ENCODE measurements around the gene RHOF.
A peak's percentile ranks its signal among the peaks of the same experiment; 100 is the strongest.
"Not testable (repeated sequence)": the region's sequence is repeated elsewhere in the genome, so short reads cannot be mapped to it uniquely, and the experiment has no call there.

The RHOF gene

DNA sequence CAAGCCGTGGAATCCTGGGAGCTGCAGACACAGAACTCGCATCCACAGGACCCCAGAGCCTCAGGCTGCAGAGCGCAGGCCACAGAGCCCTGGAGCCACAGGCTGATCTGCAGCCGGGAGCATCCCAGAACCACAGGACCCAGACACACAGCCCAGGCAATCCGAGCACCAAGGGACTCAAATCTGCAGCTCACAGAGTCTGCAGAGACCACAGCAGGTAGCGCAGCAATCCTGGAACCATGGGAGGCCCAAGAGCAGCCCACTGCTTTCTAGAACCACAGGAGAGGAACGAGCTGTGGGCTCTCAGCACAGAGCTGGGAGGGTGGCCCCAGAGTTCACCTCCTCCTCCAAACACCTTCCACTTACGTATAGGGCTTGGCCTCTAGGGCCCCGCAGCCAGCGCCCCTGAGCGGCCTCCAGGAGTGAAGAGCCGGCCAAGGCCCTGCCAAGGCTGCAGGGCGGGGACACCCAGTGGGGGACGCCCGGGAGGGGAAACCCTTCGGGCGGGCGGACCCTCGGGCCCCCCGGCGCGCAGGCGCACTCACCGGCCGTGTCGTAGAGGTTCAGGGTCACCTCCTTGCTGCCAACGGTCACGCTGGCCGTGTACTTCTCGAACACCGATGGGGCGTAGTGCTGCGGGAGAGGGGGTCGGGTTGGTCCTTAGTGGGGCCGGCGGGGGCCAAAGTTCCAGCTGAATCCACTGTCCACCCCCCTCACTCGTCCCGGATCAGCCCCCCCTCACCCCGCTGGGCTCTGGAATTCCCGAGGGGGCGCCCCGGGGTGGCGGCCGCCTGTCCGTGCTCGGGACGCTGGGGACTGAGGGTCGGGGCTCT, 665 bp downstream of the RHOF start:
- DNase-seq (ENCODE audit: low read depth in 2 of 2), result no peak

DNA sequence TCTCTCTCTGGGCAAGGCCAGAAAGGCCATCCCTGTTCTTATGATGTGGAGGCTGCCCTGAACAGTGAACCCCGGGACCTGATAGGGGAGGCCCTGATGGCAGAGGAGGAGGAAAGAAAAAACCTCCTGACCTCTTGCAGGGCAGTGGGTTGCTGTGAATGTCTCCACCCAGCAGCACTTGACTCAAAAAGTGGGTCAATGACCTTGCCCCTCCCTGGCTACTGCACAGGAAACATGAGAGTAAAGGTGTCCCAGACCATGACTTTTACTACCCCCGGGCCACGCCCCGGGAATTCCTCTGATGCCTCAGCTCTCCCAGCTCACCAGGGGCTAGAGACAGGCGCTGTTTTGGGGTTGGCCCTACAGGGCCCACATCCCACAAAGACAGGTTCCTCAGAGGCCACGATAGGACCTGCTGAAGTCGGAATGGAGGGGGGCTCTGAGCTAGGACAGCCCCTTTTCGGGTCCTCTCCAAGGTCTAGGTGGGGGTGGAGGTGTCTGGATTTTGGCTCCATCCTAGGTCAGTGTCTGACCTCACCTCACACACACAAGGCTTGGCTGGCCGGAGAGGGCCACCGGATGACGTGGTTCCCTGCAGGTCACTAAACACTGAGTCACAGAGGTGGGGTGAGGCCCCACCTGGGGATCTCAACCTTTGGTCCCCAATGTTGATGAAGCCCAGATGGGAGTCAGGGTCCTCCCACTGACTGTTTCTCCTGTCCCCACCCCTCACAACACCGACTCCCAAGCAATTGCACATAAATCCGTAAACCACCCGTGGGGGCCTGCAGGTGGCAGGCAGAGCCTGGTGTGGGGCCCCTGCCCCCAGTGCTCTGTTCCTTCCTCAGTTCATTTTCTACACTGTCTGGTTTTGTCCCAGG, 1.6 kb downstream of the RHOF start:
- no peak for DNase-seq (ENCODE audit: low read depth in 2 of 2)

DNA sequence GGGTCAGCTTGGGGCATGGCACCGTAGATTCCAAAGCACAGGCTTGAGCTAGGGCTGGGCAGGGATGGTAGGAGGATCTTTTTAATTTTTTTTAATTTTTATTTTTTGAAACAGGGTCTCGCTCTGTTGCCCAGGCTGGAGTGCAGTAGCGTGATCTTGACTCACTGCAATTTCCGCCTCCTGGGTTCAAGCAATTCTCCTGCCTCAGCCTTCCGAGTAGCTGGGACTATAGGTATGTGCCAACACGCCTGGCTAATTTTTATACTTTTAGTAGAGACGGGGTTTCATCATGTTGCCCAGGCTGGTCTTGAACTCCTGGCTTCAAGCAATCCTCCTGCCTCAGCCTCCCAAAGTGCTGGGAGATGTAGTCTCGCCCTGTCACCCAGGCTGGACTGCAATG, 2.7 kb downstream of the RHOF start:
- DNase-seq (ENCODE audit: low read depth in 2 of 2), result not testable (repeated sequence)

DNA sequence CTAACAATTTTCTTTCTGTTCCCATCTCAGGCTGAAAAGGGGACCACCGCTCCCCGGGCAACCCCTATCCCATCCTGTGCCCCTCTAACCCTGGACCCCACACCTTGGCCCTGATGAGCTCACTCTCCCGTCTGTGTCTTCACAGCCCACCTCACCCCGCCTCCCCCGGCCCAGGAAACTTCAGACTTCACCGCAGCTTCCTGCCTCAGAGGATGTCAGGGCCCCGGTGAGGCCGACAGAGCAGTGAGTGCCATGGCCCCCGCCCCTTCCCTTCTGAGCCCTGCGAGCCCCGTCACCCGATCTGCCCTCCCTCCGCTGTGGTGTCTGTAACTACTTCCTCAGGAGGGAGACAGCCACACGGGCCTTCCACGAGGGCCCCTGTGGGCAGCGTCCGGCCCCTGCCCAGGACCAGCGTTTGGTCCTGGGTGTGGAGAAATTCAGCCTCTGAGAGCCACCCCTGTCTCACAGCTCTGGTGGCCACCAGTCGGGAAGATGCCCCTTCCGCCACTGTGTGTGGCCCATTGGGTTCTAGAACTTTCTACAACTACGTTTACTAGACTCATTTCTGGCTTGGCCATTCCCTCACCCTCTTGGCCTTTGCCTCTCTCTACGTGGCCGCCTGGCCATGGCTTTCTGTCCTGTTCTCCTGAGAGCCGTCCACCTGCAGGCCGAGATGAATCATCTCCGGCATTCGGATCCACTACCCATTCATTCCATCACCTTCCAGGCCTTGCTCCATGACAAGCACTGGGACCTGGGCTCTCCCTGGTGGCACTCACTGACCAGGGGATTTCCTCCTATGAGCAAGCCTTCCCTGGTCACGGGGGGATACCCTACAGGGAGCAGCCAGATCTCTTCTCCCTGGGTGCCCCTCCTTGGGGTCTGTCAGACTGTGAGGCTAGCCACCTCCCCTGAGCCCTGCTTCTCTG, 3.4 kb downstream of the RHOF start:
- peak; percentile 89 to 93 for DNase-seq (ENCODE audit: low read depth in 2 of 2)

DNA sequence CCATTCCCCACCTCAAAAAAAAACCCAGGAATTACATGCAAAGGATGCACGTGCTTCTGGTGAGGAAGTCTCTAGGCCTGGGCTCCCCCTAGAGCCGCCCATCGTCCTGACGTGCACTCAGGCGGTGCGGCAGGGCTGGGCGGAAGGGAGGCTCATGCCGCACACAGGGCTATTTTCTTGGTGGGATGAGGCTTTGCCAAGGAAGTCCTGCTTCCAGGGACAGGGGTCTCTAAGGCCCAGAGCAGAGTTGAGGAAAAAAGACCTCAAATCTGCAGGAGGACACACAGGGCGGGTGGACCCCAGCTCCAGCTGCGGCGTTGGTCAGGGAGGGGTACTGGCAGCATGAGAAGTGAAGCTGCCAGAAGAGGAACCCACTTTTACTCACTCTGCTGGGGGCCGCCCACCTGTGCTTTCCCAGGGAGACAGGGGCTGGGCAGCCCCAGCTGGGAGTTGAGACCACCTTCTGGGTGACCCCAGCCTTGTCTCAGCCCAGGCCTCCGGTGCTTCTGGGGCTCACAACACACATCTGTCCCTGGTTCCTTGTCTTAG, 4.2 kb downstream of the RHOF start:
- no peak for DNase-seq (ENCODE audit: low read depth in 2 of 2)

DNA sequence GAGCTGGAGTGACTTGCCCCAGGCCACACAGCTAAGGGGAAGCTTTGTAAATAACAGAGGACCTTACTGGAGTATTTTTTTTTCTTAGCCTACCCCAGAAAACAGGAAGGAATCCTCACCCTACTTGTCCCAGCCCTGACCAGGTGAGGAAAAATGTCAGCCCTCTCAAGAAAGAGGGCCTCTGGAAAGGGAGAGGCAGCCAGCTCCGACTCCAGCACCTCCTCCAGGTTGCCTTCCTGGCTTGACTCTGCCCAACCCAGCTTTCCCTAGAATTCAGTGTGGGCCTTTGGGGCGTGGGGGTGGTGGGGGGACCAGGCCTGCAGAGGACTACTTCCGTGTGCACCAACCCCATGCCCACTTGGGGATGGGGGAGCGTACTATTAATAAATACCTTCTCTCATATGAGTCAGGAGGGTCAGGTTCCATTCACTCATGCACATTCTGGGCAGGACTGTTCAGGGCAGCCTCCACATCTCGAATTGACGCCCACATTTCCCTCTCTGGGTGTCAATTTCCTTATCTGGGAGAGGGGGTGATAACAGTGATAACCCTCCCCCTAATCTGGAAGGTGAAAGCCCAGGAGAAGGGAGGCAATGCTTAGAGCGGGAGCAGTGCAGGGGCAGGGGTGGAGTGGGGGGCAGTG, 5.2 kb downstream of the RHOF start:
- DNase-seq (ENCODE audit: low read depth in 2 of 2), result no peak

DNA sequence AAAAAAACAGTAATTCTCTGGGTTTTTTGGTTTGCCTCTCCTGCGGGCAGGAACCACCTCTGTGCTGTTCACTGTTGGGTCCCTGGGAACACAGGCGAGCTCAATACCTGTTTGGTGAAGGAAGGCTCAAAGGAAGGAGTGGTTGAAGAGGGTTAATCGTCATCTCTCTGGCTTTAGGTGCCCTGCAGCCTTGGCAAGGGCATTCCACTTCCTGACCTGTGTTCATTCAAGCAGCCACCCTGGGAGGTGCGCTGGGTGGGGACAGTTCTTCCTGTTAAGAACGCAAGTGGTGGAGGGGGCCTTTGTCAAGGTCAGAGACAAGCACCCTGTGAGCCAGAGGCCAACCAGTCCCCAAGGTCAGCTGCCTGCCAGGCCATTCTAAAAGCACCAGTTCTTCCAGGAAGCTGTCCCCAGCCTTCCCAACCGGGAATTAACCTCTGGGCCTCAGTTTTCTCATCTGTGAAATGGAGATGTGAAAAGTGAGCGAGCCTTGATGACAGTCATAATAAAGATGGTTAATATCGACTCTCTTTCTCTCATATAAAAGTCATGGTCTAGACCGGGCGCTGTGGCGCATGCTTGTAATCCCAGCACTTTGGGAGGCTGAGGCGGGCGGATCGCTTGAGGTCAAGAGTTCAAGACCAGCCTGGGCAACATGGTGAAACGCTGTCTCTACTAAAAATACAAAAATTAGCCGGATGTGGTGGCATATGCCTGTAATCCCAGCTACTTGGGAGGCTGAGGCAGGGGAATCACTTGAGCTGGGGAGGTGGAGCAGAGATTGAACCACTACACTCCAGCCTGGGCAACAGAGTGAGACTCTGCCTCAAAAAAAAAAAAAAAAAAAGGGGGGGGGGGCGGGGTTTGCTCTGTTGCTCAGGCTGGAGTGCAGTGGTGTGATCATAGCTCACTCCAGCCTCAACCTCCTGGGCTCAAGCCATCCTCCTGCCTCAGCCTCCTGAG, 6.1 kb downstream of the RHOF start:
- no peak for DNase-seq (ENCODE audit: low read depth in 2 of 2)

DNA sequence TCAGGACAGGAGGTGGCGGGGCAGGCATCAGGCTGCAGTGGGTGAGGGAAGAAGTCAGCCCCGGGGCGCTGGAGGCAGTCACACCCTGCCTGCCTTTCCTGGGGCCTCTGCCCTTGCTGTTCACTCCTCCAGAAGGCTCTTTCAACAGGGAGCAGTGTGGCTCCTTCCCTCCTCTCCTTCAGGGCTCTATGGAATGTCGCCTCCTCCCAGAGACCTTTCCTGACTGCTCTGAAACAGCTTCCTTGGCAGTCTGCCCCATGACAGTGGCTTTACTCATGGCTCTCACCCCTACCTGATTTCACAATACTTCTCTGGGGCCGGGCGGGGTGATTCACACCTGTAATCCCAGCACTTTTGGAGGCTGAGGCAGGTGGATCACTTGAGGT, 7.1 kb downstream of the RHOF start:
- DNase-seq (ENCODE audit: low read depth in 2 of 2), result no peak

DNA sequence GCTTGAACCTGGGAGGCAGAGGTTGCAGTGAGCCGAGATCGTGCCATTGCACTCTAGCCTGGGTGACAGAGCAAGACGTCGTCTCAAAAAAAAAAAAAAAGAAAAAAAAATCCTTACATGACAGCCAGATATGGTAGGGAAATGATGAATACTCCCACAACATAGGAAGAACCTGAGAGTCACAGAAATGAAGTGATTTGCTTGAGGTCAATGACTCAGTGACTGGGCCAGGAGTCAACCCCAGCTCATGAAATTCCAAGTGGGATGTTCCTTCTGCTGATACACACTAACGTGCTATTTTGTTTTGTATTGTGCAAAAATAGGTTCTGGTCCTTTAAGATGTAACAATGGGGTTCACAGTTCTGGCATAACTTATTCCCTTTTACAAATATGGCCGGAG, 9.0 kb downstream of the RHOF start:
- no peak for DNase-seq (ENCODE audit: low read depth in 2 of 2)

DNA sequence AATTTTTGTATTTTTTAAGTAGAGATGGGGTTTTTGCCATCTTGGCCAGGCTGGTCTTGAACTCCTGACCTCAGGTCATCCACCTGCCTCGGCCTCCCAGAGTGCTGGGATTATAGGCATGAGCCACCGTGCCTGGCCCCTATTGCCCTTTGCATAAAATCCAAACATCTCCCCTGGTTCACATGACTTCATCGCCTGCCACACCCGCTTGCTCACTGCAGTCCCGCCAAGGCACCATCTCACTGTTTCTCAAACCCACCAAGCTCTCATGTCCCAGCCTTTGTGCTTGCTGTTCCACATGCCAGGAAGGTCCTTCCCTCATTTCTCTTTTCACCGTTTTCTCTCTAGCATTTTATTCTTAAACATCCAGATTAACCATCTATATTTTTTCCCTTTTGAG, 9.7 kb downstream of the RHOF start:
- DNase-seq (ENCODE audit: low read depth in 2 of 2), result no peak

DNA sequence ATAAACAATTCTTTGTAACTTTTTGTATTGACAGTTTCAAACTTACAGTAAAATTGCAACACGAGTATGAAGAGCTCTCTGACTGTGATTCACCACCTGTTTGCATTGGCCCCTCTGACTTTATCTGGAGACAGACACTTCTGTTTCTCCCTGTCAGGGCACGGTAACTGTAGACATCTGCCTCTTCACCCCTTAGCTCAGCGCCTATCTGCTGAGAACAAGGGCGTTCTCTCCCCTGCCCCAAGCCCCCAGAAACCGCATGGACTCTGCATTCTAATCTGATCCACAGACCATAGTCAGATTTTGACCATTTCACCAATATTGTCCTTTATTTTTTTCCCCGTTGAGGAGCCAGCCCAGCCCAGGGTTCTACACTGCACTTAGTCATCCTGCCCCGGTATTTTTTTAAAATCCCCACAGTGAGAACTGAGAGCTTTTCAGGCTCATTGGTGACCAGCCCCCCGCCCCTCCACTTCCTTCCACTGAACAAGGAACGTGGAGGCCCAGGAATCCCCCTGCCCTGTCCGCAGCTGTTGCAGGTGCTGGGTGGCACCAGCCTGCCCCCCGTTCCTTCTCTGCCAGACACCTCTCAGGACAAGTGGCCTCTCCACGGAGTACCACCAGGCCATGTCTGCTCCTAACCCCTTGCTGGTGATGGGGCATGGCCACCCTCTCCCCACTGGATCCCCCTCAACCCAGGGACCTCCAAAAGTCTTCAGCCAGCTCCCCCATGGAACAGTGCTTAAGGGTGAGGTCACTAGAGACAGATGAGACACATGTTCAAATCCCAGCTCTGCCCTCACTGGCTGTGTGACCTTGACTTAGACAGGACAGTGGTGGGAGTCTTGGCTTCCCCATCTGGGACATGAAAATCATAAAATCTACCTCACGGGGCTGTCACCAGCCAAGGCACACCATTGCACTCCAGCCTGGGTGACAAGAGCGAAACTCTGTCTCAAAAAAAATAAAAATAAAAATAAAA, 11.2 kb downstream of the RHOF start:
- DNase-seq (ENCODE audit: low read depth in 2 of 2), result no peak

DNA sequence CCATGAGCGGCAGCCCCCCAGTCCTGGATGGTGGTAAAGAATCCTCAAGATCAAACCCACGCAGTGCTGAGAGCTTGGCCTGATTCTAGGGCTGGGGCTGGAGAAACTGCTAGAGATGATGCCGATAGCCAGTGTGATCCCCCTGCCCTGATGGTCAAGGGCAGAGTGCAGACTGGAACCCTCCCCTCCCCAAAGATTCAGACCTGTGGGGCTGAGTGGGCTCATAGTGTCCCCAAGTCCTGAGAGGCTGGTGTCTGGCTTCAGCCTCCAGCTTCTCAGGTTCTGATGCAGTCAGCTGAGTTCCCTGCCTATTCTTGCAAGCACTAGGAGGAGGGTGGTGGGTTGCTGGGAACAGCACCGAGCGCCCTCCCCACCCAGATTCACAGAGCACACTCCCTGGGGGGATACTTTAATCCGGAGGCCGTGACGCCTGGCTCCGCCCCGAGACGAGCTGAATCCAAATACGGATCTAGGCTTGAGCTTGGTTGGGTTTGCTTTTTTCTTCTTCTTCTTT, 11.9 kb downstream of the RHOF start:
- no peak for DNase-seq (ENCODE audit: low read depth in 2 of 2)

DNA sequence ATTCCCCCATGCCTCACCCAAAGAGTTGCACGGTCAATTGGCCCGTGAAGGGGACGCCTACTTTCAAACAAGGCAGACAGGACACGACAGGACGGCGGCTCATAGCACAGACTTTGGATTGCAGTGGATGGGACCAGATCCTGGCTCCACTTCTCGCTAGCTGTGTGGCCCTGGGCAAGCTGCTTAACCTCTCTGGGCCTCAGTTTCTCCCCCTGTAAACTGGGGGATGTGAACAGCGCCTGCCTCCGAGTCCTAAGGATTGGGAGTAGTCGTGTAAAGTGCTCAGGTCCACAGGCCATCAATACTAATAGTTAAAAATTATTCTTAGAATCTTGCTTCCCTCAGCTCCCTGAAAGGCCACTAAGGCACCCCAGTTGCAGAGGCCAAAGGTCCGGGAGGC, 13.1 kb downstream of the RHOF start:
- DNase-seq (ENCODE audit: low read depth in 2 of 2), result no peak

DNA sequence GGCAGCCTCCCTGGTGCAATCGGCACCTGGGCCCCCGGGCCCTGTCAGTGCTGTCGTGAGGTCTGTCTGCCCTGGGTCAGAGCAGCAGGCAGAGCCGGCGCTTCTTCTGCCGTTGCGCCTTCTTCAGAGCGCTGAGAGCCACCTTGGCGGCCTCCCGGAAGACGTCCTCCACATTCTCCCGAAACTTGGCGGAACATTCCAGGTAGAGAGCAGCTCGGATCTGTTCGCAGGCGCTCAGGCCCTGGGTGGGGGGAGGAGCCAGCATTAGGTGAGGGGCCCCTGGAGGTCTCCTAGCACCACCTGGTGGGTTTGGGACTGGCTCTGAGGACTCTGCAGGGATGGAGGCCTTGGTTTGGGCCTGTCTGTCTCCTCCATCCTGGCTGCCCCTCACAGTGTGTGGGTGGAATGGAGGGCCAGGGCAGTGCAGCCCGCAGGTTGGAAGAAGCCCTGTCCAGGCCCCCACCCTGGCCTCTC, 14.0 kb downstream of the RHOF start:
- DNase-seq (ENCODE audit: low read depth in 2 of 2), result no peak

DNA sequence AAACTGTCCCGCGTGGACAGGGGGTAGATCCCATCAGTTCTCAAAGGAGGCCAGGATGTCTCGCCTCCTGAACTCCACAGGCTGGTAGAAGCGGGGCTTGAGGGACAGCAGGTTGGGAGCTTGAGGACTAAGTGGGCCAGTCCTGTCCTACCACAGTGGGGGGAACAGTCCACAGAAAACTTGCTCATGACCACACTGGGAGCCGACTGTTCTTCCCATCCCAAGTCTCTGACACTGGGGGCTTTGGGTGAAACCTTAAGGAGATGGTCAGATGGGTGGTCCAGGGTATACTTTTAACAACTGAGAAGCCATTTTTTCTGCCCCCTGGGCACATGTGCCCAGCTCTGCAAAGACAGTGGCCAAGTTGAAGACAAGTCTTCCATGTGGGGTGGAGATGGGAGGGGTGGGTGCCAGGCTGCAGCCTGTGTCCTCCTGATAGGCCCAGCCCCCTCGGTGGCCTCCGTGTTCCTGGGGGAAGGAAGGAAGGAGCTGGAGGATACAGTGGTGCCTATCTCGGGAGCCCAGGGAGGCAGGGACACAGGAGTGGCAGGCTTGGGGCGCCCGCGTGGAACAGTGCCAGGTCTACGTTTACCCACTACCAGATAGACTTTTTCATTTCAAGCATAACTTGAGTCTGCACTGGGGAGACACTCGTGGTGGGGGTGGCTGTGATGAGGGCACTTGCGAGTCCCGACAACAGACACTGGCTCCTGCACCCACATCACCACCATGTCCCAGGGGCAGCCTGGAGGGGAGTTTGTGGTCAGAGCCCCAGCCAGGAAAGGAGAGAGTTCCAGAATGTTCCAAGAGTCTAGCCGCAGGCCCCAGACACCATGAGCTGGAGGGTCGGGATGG, 14.7 kb downstream of the RHOF start:
- DNase-seq (ENCODE audit: low read depth in 2 of 2), result no peak

DNA sequence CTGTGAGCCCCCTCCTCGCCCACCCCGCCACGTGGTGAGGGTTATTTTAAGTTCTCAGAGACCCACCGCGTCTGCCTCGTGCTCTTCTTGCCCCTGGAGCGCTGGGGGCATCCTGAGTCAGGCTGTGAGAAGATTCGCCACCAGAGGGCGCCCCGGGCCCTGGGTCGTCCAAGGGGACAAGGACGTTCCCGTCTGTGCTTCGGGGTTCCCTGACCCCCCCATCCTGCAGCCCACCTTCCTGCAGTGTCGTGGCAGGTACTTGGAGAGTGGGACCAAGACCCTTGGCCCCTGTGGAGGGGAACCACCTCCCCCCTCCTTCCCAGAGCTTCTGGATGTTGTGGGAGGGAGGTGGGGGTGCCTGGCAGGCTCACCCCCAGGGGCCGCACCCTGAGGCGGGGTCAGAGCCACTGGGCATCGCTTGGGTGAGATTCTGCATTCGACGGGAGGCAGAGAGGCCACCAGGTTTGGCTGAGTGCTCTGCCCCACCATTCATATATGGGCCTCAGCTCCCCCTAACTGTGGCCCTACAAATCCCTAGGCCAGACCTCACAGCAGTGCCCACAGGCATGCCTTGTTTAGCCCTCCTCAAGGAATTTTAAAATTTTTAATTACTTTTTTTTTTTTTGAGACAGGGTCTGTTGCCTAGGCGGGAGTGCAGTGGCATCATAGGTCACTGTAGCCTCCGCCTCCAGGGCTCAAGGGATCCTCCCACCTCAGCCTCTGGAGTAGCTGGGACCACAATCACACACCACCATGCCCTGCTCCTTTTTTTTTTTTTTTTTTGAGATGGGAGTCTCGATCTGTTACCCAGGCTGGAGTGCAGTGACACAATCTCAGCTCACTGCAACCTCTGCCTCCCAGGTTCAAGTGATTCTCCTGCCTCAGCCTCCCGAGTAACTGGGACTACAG, 17.0 kb downstream of the RHOF start:
- peak; percentile 74 to 77 for DNase-seq (ENCODE audit: low read depth in 2 of 2)

Data from stimulated activated CD8-positive, alpha-beta memory T cell treated with anti-CD3 and anti-CD28 coated beads, Interleukin-15, amount 100 ng/mL, for 48 hours (primary cell).